ENCODE measurements around the gene NXPH1.

NXPH1 gene

GRCh38 chr7:8739837-8740236, 306.4 kb downstream of the NXPH1 start:
- DNase-seq = no peak

GRCh38 chr7:8742837-8743236, 309.4 kb downstream of the NXPH1 start:
- no peak for DNase-seq

GRCh38 chr7:8747338-8747737, 313.9 kb downstream of the NXPH1 start:
- no peak for DNase-seq

DNA sequence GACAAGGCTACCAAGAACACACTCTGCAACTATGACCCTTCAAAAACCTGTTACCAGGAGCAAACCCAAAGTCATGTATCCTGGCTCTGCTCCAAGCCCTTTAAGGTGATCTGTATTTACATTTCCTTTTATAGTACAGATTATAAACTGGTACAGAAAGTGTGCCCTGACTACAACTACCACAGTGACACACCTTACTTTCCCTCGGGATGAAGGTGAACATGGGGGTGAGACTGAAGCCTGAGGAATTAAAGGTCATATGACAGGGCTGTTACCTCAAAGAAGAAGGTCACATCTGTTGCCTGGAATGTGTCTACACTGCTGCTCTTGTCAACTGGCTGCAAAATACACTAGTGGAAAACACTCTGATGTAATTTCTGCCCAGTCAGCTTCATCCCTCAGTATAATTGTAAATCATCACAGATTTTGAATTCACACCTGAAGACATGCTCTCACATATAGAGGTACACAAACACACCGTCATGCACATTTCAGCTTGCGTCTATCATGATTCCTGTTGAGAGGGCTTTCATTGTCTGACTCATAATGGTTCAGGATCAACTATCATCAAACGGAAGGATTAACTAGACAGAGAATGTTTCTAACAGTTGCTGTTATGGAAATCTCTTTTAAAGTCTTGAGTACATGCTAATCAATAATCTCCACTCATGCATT, 318.3 kb downstream of the NXPH1 start:
- no peak for DNase-seq

DNA sequence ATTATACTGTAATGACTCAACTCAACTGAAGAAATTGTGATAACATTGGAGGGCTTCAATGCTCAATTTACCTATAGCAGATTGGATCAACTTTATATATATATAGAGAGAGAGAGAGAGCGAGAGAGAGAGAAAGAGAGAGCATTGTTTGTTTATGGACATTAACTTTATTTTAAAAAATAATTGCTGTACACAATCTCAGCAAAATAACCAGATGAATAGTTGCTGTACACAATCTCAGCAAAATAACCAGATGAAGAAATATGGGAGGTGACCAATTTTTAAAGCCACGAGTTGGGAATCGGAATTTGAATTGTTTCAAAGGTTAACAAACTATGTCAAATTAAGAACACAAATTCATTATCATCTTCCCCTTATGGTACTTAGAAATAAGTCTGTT, 319.9 kb downstream of the NXPH1 start:
- DNase-seq = no peak

- DNase-seq = no peak
Measured at GRCh38 chr7:8761731-8762130, 328.3 kb downstream of the NXPH1 start.

GRCh38 chr7:8762803-8763202, 329.4 kb downstream of the NXPH1 start:
- no peak for DNase-seq

- DNase-seq = no peak
Measured at GRCh38 chr7:8765374-8765773, 332.0 kb downstream of the NXPH1 start.

DNA sequence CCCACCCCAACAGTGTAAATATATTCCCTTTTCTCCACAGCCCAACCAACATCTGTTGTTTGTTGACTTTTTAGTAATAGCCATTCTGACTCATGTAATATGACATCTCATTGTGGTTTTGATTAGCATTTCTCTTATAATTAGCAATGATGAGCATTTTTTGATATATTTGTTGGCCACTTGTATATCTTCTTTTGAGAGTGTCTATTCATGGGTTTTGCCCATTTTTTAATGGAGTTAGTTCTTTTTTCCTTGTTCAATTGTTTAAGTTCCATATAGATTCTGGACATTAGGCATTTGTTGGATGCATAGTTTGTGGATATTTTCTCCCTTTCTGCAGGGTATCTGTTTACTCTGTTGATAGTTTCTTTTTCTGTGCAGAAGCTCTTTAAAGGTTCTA, 340.1 kb downstream of the NXPH1 start:
- no peak for DNase-seq

- no peak for DNase-seq
Measured at GRCh38 chr7:8778459-8778858, 345.1 kb downstream of the NXPH1 start.

DNA sequence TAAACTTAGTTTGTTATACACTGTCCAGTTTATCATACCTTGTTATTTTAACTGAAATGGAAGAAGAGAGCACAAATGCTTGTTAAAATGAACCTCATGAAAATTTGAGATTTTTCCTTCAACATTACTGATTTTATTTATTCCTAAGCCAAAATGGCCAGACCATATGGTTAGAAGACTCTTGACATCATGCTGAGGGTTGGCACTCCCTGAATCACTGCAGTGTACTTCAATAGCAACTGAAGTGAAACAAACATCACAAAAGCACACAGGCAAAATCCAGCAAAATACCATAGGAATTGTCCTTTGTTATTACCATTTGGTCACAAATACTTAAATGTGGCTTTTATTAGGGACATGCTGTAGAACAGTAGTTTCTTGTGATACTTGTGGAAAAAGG, 347.8 kb downstream of the NXPH1 start:
- DNase-seq = no peak

- no peak for DNase-seq
Measured at GRCh38 chr7:8783229-8783628, 349.8 kb downstream of the NXPH1 start.

DNA sequence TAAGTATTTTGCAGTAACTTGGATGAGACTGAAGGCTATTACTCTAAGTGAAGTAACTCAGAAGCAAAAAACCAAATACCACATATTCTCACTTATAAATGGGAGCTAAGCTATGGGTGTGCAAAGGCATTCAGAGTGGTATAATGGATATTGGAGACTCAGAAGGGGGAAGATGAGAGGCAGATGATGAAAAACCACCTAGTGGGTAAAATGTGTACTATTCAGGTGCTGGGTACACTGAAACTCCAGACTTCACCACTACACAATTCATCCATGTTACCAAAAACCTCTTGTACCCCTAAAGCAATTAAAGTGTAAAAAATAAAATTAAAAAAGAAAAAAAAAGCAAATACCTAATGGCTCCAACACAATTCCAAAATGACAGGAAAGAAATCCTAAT, 351.7 kb downstream of the NXPH1 start:
- no peak for DNase-seq

DNA sequence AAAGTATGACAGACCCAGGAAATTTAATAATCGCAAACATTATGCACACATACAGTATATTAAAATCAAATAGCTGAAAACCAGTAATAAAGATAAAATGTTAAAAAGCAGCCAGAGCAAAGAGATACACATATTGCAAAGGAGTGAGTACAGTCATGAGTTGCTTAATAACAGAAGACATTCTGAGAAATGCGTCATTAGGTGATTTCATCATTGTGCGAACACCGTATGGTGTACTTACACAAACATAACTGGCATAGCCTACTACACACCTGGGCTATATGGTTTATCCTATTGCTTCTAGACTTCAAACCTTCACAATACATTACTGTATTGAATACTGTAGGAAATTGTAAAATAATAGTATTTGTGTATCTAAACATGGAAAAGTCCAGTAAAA, 367.6 kb downstream of the NXPH1 start:
- no peak for DNase-seq

All from activated CD4-positive, alpha-beta T cell treated with anti-CD3 and anti-CD28 coated beads, Interleukin-2, amount 50 U/mL, for 48 hours (primary cell).